ENCODE results near the gene TASP1.
"Not testable (repeated sequence)": the region's sequence is repeated elsewhere in the genome, so short reads cannot be mapped to it uniquely, and the experiment has no call there.

The TASP1 gene

GRCh38 chr20:13397300-13397724 is 241.4 kb downstream of the TASP1 start:
- Histone ChIP-seq H3K27ac (ENCODE audit: low read depth, low read length) (no peak overlapping the region), H3K9ac (ENCODE audit: low read length in 5 of 5) (no peak overlapping the region), H3K27me3 (ENCODE audit: control insufficient read depth in 5 of 5, insufficient read depth in 4 of 5, low read length in 5 of 5) (no peaks in the 10 kb centered on the region), H3K4me1 (ENCODE audit: control insufficient read depth in 5 of 5, insufficient read depth in 5 of 5, low read length in 5 of 5) (peaks cover 0 to 9% (median 0%) of the 10 kb centered on the region in 5 donors), H3K36me3 (ENCODE audit: control insufficient read depth in 5 of 5, insufficient read depth in 5 of 5, low read length in 5 of 5) (no peaks in the 10 kb centered on the region), H3K9me3 (ENCODE audit: control insufficient read depth in 5 of 5, low read length in 5 of 5) (no peaks in the 10 kb centered on the region), H3K4me3 (ENCODE audit: low read depth in 1 of 5, low read length in 5 of 5) (no peak overlapping the region)

DNA sequence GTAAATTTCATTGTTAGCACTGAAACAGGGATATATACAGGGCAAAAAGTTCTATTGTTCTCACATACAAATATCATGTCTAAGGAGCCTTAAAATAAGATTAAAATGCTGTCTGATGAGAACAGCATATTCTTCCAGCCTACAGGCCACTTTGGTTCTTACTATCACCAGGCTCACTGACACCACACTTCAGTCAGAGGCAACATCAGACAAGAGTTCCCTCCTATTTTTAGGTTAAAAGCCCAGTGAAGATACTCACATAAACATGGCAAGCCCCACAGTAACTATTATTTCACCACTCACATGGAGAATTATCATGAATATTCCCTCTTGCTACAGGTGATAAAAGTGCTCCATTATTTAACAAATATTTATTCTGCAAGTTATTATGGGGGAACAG is 241.9 kb downstream of the TASP1 start:
- Histone ChIP-seq H3K9ac (ENCODE audit: low read length in 5 of 5) (no peak overlapping the region), H3K36me3 (ENCODE audit: control insufficient read depth in 5 of 5, insufficient read depth in 5 of 5, low read length in 5 of 5) (no peaks in the 10 kb centered on the region), H3K4me1 (ENCODE audit: control insufficient read depth in 5 of 5, insufficient read depth in 5 of 5, low read length in 5 of 5) (peaks cover 0 to 6% (median 0%) of the 10 kb centered on the region in 5 donors), H3K27me3 (ENCODE audit: control insufficient read depth in 5 of 5, insufficient read depth in 4 of 5, low read length in 5 of 5) (no peaks in the 10 kb centered on the region), H3K9me3 (ENCODE audit: control insufficient read depth in 5 of 5, low read length in 5 of 5) (no peaks in the 10 kb centered on the region), H3K27ac (ENCODE audit: low read depth, low read length) (no peak overlapping the region), H3K4me3 (ENCODE audit: low read depth in 1 of 5, low read length in 5 of 5) (no peak overlapping the region)

DNA sequence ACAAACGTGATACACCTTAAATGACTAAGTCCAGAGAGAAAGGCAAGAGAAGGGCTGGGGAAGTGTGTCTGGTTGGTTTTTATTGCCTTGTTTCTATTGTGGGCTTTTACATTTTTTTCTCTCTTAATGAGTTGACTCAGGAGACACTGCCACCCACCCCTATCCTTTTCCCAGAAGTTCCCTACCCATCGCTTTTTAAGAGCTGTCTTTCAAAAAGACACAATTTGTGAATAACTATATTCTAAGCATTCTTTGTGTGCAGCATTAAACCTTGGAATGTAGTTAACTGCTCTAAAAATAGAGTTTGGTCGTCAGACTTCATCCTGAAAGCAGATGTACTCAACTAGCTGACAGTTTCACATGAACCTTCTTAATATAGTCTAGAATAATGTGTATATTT is 242.7 kb downstream of the TASP1 start:
- H3K4me1 ChIP-seq (ENCODE audit: control insufficient read depth in 5 of 5, insufficient read depth in 5 of 5, low read length in 5 of 5) = peaks cover 0 to 6% (median 0%) of the 10 kb centered on the region in 5 donors
- H3K9me3 ChIP-seq (ENCODE audit: control insufficient read depth in 5 of 5, low read length in 5 of 5) = no peaks in the 10 kb centered on the region
- H3K9ac ChIP-seq (ENCODE audit: low read length in 5 of 5) = no peak overlapping the region
- H3K27me3 ChIP-seq (ENCODE audit: control insufficient read depth in 5 of 5, insufficient read depth in 4 of 5, low read length in 5 of 5) = no peaks in the 10 kb centered on the region
- H3K36me3 ChIP-seq (ENCODE audit: control insufficient read depth in 5 of 5, insufficient read depth in 5 of 5, low read length in 5 of 5) = no peaks in the 10 kb centered on the region
- no peak overlapping the region for H3K4me3 ChIP-seq (ENCODE audit: low read depth in 1 of 5, low read length in 5 of 5)
- no peak overlapping the region for H3K27ac ChIP-seq (ENCODE audit: low read depth, low read length)

GRCh38 chr20:13395232-13395631 is 243.5 kb downstream of the TASP1 start:
- peaks cover 0 to 6% (median 0%) of the 10 kb centered on the region in 5 donors for H3K4me1 ChIP-seq (ENCODE audit: control insufficient read depth in 5 of 5, insufficient read depth in 5 of 5, low read length in 5 of 5)
- no peaks in the 10 kb centered on the region for H3K27me3 ChIP-seq (ENCODE audit: control insufficient read depth in 5 of 5, insufficient read depth in 4 of 5, low read length in 5 of 5)
- no peak overlapping the region for H3K9ac ChIP-seq (ENCODE audit: low read length in 5 of 5)
- H3K4me3 ChIP-seq (ENCODE audit: low read depth in 1 of 5, low read length in 5 of 5) = no peak overlapping the region
- H3K36me3 ChIP-seq (ENCODE audit: control insufficient read depth in 5 of 5, insufficient read depth in 5 of 5, low read length in 5 of 5) = peaks cover 0 to 3% (median 1%) of the 10 kb centered on the region in 5 donors
- H3K9me3 ChIP-seq (ENCODE audit: control insufficient read depth in 5 of 5, low read length in 5 of 5) = no peaks in the 10 kb centered on the region
- no peak overlapping the region for H3K27ac ChIP-seq (ENCODE audit: low read depth, low read length)

- Histone ChIP-seq H3K36me3 (ENCODE audit: control insufficient read depth in 5 of 5, insufficient read depth in 5 of 5, low read length in 5 of 5) (peaks cover 3 to 8% (median 6%) of the 10 kb centered on the region in 5 donors), H3K4me3 (ENCODE audit: low read depth in 1 of 5, low read length in 5 of 5) (no peak overlapping the region), H3K4me1 (ENCODE audit: control insufficient read depth in 5 of 5, insufficient read depth in 5 of 5, low read length in 5 of 5) (peaks cover 0 to 6% (median 0%) of the 10 kb centered on the region in 5 donors), H3K27me3 (ENCODE audit: control insufficient read depth in 5 of 5, insufficient read depth in 4 of 5, low read length in 5 of 5) (no peaks in the 10 kb centered on the region), H3K9me3 (ENCODE audit: control insufficient read depth in 5 of 5, low read length in 5 of 5) (peaks cover 0 to 5% (median 0%) of the 10 kb centered on the region in 5 donors), H3K9ac (ENCODE audit: low read length in 5 of 5) (no peak overlapping the region), H3K27ac (ENCODE audit: low read depth, low read length) (no peak overlapping the region)
Measured at GRCh38 chr20:13392391-13392790, 246.3 kb downstream of the TASP1 start.

DNA sequence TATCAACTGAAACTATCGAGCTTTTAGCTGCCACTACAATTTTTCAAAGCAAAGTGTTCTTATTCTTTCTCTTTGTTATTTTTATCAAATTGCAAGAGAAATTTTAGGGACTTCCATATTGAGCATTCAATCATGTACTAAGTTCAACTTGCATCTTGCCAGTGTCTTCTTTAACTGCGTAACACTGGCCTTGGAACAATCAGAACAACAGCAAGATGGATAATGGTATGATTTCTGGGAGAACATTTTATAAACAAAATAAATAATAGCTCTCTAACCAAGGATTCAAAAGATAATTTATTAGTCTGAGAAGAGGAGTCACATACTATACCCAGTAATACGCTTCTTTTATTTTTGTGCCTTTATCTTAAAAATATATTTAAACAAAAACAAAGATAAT is 249.6 kb downstream of the TASP1 start:
- peaks cover 4 to 14% (median 10%) of the 10 kb centered on the region in 5 donors for H3K36me3 ChIP-seq (ENCODE audit: control insufficient read depth in 5 of 5, insufficient read depth in 5 of 5, low read length in 5 of 5)
- H3K27ac ChIP-seq (ENCODE audit: low read depth, low read length) = no peak overlapping the region
- H3K9ac ChIP-seq (ENCODE audit: low read length in 5 of 5) = no peak overlapping the region
- no peaks in the 10 kb centered on the region for H3K4me1 ChIP-seq (ENCODE audit: control insufficient read depth in 5 of 5, insufficient read depth in 5 of 5, low read length in 5 of 5)
- H3K4me3 ChIP-seq (ENCODE audit: low read depth in 1 of 5, low read length in 5 of 5) = no peak overlapping the region
- H3K9me3 ChIP-seq (ENCODE audit: control insufficient read depth in 5 of 5, low read length in 5 of 5) = peaks cover 0 to 5% (median 0%) of the 10 kb centered on the region in 5 donors
- H3K27me3 ChIP-seq (ENCODE audit: control insufficient read depth in 5 of 5, insufficient read depth in 4 of 5, low read length in 5 of 5) = no peaks in the 10 kb centered on the region

DNA sequence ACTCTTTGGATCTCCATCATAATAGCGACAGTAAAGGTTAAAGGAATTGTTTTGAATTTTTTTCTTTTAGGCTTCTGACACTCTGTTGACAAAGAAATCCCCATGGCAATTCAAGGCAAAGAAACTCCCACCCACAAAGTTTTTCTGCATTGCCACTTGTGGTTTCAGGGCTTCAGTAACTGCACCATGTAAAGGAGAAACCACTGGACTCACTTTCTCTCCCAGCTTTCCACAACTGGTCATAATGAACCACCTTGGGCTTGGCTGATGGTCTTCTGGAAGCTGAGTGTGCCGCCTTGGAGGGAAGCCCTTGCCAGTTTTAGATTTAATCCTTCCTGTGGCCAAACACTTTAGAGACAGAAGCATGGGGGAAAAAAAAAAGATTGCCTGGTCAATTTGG is 254.6 kb downstream of the TASP1 start:
- no peak overlapping the region for H3K4me3 ChIP-seq (ENCODE audit: low read depth in 1 of 5, low read length in 5 of 5)
- no peaks in the 10 kb centered on the region for H3K4me1 ChIP-seq (ENCODE audit: control insufficient read depth in 5 of 5, insufficient read depth in 5 of 5, low read length in 5 of 5)
- no peak overlapping the region for H3K9ac ChIP-seq (ENCODE audit: low read length in 5 of 5)
- no peak overlapping the region for H3K27ac ChIP-seq (ENCODE audit: low read depth, low read length)
- H3K27me3 ChIP-seq (ENCODE audit: control insufficient read depth in 5 of 5, insufficient read depth in 4 of 5, low read length in 5 of 5) = no peaks in the 10 kb centered on the region
- peaks cover 0 to 14% (median 7%) of the 10 kb centered on the region in 5 donors for H3K36me3 ChIP-seq (ENCODE audit: control insufficient read depth in 5 of 5, insufficient read depth in 5 of 5, low read length in 5 of 5)
- H3K9me3 ChIP-seq (ENCODE audit: control insufficient read depth in 5 of 5, low read length in 5 of 5) = peaks cover 0 to 21% (median 5%) of the 10 kb centered on the region in 5 donors

DNA sequence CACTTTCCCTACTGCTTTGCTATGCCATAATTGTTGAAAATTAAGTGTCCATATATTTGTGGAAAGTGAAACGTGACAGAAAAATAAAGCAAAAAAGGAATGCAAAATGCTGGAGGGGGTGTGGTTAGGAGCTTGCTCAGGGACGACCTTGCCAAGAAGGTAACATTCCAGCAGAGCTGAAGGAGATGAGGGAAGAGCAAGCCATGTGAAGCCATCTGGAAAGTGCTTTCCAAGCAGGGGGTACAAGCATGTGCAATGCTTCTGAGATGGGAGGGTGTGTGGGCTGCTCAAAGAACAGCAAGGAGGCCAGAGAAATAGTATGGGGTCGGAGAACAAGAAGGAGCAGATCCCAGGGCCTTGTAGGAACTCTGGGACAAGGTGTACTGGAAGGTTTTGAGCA is 255.9 kb downstream of the TASP1 start:
- peaks cover 0 to 11% (median 7%) of the 10 kb centered on the region in 5 donors for H3K36me3 ChIP-seq (ENCODE audit: control insufficient read depth in 5 of 5, insufficient read depth in 5 of 5, low read length in 5 of 5)
- H3K4me3 ChIP-seq (ENCODE audit: low read depth in 1 of 5, low read length in 5 of 5) = no peak overlapping the region
- no peaks in the 10 kb centered on the region for H3K27me3 ChIP-seq (ENCODE audit: control insufficient read depth in 5 of 5, insufficient read depth in 4 of 5, low read length in 5 of 5)
- H3K4me1 ChIP-seq (ENCODE audit: control insufficient read depth in 5 of 5, insufficient read depth in 5 of 5, low read length in 5 of 5) = no peaks in the 10 kb centered on the region
- peaks cover 0 to 20% (median 5%) of the 10 kb centered on the region in 5 donors for H3K9me3 ChIP-seq (ENCODE audit: control insufficient read depth in 5 of 5, low read length in 5 of 5)
- no peak overlapping the region for H3K27ac ChIP-seq (ENCODE audit: low read depth, low read length)
- H3K9ac ChIP-seq (ENCODE audit: low read length in 5 of 5) = no peak overlapping the region

DNA sequence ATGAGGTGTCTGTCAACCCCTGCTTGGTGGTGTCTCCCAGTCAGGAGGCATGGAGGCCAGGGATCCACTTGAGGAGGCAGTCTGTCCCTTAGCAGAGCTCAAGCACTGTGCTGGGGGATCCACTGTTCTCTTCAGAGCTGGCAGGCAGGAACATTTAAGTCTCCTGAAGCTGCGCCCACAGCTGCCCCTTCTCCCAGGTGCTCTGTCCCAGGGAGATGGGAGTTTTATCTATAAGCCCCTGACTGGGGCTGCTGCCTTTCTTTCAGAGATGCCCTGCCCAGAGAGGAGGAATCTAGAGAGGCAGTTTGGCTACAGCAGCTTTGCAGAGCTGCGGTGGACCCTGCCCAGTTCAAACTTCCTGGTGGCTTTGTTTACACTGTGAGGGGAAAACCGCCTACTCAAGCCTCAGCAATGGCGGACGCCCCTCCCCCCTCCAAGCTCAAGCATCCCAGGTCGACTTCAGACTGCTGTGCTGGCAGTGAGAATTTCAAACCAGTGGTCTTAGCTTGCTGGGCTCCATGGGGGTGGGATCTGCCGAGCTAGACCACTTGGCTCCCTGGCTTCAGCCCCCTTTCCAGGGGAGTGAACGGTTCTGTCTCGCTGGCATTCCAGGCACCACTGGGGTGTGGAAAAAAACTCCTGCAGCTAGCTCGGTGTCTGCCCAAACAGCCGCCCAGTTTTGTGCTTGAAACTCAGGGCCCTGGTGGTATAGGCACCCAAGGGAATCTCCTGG is 258.1 kb downstream of the TASP1 start:
- H3K4me3 ChIP-seq (ENCODE audit: low read depth in 1 of 5, low read length in 5 of 5); H3K4me1 ChIP-seq (ENCODE audit: control insufficient read depth in 5 of 5, insufficient read depth in 5 of 5, low read length in 5 of 5); H3K27me3 ChIP-seq (ENCODE audit: control insufficient read depth in 5 of 5, insufficient read depth in 4 of 5, low read length in 5 of 5); H3K9ac ChIP-seq (ENCODE audit: low read length in 5 of 5); H3K27ac ChIP-seq (ENCODE audit: low read depth, low read length): not testable (repeated sequence)
- Histone ChIP-seq H3K36me3 (ENCODE audit: control insufficient read depth in 5 of 5, insufficient read depth in 5 of 5, low read length in 5 of 5) (peaks cover 0 to 11% (median 5%) of the 10 kb centered on the region in 5 donors), H3K9me3 (ENCODE audit: control insufficient read depth in 5 of 5, low read length in 5 of 5) (peaks cover 0 to 18% (median 8%) of the 10 kb centered on the region in 5 donors)

GRCh38 chr20:13373400-13373799 is 265.3 kb downstream of the TASP1 start:
- H3K36me3 ChIP-seq (ENCODE audit: control insufficient read depth in 5 of 5, insufficient read depth in 5 of 5, low read length in 5 of 5) = no peaks in the 10 kb centered on the region
- no peak overlapping the region for H3K27ac ChIP-seq (ENCODE audit: low read depth, low read length)
- H3K27me3 ChIP-seq (ENCODE audit: control insufficient read depth in 5 of 5, insufficient read depth in 4 of 5, low read length in 5 of 5) = no peaks in the 10 kb centered on the region
- H3K4me1 ChIP-seq (ENCODE audit: control insufficient read depth in 5 of 5, insufficient read depth in 5 of 5, low read length in 5 of 5) = no peaks in the 10 kb centered on the region
- peaks cover 0 to 14% (median 9%) of the 10 kb centered on the region in 5 donors for H3K9me3 ChIP-seq (ENCODE audit: control insufficient read depth in 5 of 5, low read length in 5 of 5)
- H3K4me3 ChIP-seq (ENCODE audit: low read depth in 1 of 5, low read length in 5 of 5) = no peak overlapping the region
- H3K9ac ChIP-seq (ENCODE audit: low read length in 5 of 5) = no peak overlapping the region

Data from subcutaneous abdominal adipose tissue (tissue), 5 donors.